ENCODE results near the gene AAMP. TPM values are rescaled to one million over a fixed set of nuclear protein-coding genes. Genes with fewer than 3 reads are reported as not detected.

Gene AAMP
- total RNA-seq, 1 donor from 2014 or later: 102 TPM

- no peak for DNase-seq
Observed at GRCh38 chr2:218260166-218260565, 9.8 kb downstream of the AAMP start.

- DNase-seq: peak; percentile 24
Observed at GRCh38 chr2:218259099-218259961, 10.6 kb downstream of the AAMP start.

DNA sequence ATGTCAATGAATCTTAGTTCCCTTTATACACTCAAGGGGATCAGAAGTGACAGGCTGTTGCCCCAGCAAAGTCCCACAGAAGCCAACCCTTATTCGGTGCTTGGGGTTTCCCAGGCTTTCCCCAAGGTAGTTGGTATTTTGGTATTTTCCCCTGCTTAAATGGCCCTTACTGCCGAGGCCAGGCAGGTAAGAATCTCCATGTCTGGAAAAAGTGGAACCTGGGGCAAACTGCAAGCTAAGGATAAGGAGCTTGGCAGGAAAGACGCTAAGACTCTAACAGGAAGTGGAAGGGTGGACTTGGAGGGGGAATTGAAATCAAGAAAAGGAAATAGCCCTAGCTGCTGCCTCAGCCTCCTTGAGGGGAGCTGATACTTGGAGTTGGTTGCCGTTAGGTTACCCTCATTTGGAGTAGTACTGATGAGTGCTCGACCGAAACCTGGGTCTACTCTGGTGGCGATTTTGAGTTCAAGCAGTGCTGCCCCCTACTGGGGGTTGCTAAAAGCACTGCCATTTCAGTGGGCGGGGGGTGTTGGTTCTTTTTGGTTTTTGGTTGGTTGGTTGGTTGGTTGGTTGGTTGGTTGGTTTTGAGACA, 12.5 kb downstream of the AAMP start:
- no peak for DNase-seq

DNA sequence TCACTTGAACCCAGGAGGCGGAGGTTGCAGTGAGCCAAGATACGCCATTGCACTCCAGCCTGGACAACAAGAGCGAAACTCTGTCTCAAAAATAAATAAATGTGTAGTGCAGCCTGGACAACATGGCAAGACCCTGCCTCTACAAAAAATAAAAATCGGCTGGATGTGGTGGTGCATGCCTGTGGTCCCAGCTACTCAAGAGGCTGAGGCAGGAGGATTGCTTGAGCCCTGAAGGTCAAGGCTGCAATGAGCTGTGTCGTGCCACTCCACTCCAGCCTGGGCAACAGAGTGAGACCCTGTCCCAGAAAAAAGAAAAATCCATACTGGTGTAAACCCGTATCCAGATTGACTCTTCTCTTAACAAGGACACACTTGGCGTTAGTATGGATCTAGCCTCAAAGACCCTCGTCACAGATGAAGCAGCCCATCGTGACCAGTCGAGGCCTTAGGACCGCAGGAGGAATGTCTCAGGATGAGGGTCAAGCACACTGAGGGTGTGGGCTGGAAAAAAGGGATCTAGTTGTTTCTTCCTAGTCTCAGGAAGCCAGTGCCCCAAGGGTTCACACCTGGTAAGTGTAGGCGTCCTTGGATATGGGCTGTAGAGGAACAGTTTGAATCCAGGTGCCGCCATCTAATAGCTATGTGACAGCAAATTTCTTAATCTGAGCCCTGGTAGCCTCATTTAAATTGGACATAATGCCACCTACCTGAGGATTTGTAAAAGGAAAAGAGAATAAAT, 13.2 kb downstream of the AAMP start:
- DNase-seq: no peak

DNA sequence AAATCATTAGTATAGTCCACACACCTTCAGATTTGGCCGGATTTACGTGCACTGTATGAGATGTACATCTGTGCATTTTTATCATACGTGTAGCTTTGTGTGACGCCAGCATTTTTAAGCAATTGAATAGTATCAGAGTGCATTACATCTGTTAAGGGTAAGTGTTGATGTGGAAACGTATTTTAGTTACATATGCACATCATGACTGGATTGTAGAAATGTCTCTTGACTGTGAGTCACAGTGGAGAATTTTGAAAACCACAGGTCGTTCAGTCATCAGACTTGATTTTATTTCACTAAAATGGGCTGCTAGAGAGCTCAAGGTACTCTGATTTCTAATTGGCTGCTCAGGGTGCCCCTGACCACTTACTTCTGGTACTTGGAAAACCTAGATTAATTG, 14.5 kb downstream of the AAMP start:
- no peak for DNase-seq

DNA sequence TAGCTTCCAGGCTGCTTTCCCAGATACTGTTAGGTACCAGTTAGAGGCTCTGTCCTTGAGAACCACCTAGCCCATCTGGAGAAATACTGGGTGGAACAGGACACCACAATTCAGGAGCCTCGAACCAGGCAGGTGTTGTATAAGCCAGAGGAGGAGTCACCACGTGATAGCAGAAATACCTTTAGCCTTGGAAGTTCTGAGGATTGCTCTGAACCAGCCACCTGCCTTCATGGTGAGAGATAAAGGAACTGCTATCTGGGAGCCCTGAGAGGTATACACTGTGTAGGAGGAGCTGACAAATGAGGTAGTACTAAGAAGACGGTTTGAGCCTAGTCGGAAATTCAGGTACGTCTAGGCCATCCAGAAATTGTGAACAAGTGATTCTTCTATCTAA, 16.7 kb downstream of the AAMP start:
- no peak for DNase-seq

DNA sequence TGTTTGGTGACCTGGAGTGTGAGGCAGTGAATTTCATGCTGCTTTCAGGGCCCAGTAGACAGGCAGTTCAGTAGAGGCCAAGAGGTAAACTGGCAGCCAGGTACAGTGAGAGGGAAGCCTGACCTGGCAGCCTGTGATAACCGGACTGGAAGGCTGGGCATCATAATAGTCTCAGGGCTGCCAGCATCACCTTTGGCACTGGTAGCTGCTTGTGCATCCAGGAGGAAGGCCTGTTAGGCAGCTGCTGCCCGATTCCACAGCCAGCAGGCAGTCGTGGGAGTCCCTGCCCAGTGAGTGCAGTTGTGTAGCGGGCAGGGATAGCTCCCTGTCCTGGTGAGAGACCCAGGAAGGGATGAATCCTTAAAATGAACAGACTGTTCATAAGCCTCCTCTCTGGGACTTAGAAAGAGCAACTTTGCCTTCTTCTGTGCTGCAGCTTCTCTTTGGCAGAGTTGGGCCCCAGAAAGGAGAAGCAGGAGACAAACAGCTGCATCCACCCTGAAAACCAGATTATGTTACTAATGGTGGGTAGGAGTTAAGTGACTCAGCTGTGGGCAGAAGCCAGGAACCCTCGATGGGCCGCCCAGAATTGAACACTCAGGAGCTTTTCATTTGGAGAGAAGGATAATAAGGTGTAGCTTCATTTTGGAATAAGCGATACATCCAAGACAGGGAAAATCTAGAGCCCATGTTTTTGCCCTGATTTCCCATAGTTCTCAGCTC, 17.3 kb downstream of the AAMP start:
- no peak for DNase-seq

DNA sequence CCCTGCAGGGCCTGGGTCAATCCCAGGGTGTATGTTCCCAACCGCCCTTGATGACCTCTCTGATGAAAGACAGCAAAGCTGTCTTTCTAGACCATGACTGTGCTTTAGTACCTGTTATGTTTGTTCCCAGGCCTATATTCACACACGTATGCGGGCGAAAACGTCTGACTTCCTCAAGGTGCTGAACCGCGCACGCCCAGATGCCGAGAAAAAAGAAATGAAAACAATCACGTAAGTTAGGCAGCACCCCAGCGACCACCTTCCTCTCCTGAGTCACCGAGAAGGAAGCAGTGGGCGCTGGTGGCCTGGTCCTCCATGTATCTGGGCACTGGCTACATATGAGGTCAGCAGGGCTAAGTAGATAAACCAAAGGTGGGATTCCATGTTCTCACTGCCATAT, 20.2 kb downstream of the AAMP start:
- no peak for DNase-seq

GRCh38 chr2:218245214-218245613, 24.7 kb downstream of the AAMP start:
- DNase-seq: no peak

DNA sequence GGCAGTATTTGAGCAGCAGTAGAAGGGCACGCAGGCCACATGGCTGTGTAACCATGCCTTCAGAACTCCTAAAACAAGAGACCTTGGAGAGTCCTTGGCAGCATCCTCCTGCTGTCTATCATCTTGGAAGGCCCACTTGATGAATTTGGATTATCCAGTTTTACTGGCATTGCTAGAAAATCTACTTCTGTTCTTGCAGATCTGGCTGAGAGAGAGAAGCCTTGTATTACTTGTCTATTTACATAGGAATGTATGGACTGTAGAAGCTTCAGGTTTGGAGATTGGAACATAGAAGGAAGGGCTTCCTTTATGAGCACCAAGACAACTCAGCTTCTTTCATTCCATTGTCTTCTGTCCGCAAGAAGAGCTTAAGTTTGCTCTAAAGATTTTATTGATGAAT, 25.3 kb downstream of the AAMP start:
- no peak for DNase-seq

- no peak for DNase-seq
Observed at GRCh38 chr2:218244204-218244603, 25.7 kb downstream of the AAMP start.

GRCh38 chr2:218238887-218239286, 31.1 kb downstream of the AAMP start:
- DNase-seq: no peak

- DNase-seq: no peak
Observed at GRCh38 chr2:218236829-218237228, 33.1 kb downstream of the AAMP start.

GRCh38 chr2:218235017-218235416, 34.9 kb downstream of the AAMP start:
- no peak for DNase-seq

DNA sequence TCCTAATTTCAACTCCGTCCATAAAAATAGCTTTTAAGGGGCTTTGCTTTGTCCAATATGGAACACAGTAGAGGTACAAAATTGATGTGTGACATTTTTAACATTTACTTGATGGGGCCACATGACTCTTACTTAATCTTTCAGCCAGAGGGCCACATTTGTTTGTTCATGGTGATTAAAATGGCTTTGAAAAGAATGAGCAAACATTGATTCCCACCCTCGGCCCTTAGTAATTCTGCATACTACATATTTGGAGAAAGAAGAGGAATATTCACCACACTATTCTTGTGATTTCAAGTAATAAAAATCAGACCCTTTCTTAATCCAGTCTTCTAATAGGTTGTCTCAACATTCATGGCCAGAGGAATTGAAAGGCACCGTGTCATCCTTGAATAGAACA, 35.4 kb downstream of the AAMP start:
- no peak for DNase-seq

- no peak for DNase-seq
Observed at GRCh38 chr2:218233543-218233942, 36.4 kb downstream of the AAMP start.

GRCh38 chr2:218230882-218231281, 39.1 kb downstream of the AAMP start:
- no peak for DNase-seq

- no peak for DNase-seq
Observed at GRCh38 chr2:218229851-218230250, 40.1 kb downstream of the AAMP start.

DNA sequence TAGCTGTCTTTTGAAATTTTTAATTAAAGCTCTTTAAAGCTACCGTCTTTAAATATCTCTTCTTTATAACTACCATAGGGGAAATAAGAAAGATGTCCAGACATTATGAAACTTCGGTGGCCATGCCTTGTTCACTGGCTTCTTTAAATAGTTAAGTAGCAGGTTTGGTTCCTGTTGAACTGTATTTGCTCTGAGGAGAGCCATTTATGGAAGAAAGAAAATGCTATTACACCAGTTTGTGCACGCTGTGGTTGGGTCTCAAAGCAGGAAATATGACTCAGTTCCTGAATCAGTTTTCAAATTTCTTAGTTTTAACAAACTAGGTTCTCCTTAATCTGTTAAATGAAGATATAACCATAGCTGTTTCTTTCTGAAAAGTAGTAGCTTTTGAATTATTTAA, 40.7 kb downstream of the AAMP start:
- no peak for DNase-seq

- no peak for DNase-seq
Observed at GRCh38 chr2:218228366-218229090, 41.4 kb downstream of the AAMP start.

- no peak for DNase-seq
Observed at GRCh38 chr2:218226903-218227302, 43.0 kb downstream of the AAMP start.

DNA sequence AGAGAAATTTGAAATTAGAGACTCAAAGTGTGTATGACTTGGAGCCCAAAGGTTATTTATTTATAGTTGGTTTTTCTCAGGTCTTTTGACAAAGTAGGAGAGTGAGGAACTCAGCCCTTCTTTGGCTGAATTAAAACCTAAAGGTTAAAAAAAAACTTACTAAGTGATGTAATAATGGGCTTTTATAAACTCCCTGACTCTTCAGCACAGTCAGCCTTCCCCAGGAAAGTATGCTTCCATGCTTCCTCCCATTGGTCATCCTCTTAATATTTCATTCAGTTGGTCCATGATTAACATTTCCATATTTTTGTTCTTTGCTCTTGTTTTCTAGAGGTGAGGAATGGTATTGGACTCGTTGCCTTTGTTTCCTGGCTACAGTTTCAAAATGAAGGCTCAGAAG, 45.8 kb downstream of the AAMP start:
- DNase-seq: no peak
